NCI-H1092 (cell line): ENCODE results near the gene DGCR2.
"Not testable (repeated sequence)": the region's sequence is repeated elsewhere in the genome, so short reads cannot be mapped to it uniquely, and the experiment has no call there.

Source experiments
- DNase-seq: peaks from one replicate; lab custom pipeline; 2025; lab: John Stamatoyannopoulos, UW

Gene DGCR2

GRCh38 chr22:19060356-19061009 is 61.7 kb downstream of the DGCR2 start:
- DNase-seq = no peak

- no peak for DNase-seq
Measured at GRCh38 chr22:19059481-19060278, 62.5 kb downstream of the DGCR2 start.

- no peak for DNase-seq
Measured at GRCh38 chr22:19058713-19059451, 63.3 kb downstream of the DGCR2 start.

GRCh38 chr22:19057999-19058491 is 64.2 kb downstream of the DGCR2 start:
- no peak for DNase-seq

GRCh38 chr22:19057539-19057938 is 64.7 kb downstream of the DGCR2 start:
- no peak for DNase-seq

- DNase-seq = no peak
Measured at GRCh38 chr22:19056951-19057401, 65.2 kb downstream of the DGCR2 start.

- DNase-seq = no peak
Measured at GRCh38 chr22:19055801-19056200, 66.4 kb downstream of the DGCR2 start.

GRCh38 chr22:19052941-19053541 is 69.2 kb downstream of the DGCR2 start:
- DNase-seq = no peak

- DNase-seq = no peak
Measured at GRCh38 chr22:19051381-19052072, 70.7 kb downstream of the DGCR2 start.

GRCh38 chr22:19050847-19051246 is 71.4 kb downstream of the DGCR2 start:
- DNase-seq = not testable (repeated sequence)

- no peak for DNase-seq
Measured at GRCh38 chr22:19050117-19050516, 72.1 kb downstream of the DGCR2 start.

- DNase-seq = no peak
Measured at GRCh38 chr22:19048531-19048930, 73.7 kb downstream of the DGCR2 start.

- DNase-seq = no peak
Measured at GRCh38 chr22:19047993-19048392, 74.2 kb downstream of the DGCR2 start.

- no peak for DNase-seq
Measured at GRCh38 chr22:19046719-19047609, 75.2 kb downstream of the DGCR2 start.

GRCh38 chr22:19046287-19046686 is 75.9 kb downstream of the DGCR2 start:
- no peak for DNase-seq

- no peak for DNase-seq
Measured at GRCh38 chr22:19045094-19045493, 77.1 kb downstream of the DGCR2 start.

GRCh38 chr22:19044381-19044780 is 77.8 kb downstream of the DGCR2 start:
- no peak for DNase-seq

- DNase-seq = no peak
Measured at GRCh38 chr22:19043121-19044085, 78.8 kb downstream of the DGCR2 start.
